ENCODE data around the gene ADAMTS7.
A peak's percentile ranks its signal among the peaks of the same experiment; 100 is the strongest.

DNA sequence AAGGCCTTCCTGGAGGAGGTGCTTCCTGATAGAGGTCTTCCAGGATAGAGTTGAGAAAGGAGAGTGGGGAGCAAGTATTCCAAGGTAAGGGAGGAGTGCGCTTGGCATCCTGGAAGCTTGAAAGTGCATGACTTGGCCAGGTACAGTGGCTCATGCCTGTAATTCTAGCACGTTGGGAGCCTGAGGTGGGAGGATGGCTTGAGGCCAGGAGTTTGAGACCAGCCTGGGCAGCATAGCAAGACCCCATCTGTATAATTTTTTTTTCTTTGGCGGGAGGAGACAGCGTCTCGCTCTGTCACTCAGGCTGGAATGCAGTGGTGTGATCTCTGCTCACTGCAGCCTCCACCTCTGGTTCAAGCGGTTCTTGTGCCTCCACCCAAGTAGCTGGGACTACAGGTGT, 42.2 kb upstream of the ADAMTS7 start:
- no peak for TF ChIP-seq ZNF449 (tag by site-specific recombination; IDR thresholded peaks at IDR 0.05)
- no peak for TF ChIP-seq ZNF623 (tag by site-specific recombination; IDR thresholded peaks at IDR 0.05)
- TF ChIP-seq, protein P1, sequence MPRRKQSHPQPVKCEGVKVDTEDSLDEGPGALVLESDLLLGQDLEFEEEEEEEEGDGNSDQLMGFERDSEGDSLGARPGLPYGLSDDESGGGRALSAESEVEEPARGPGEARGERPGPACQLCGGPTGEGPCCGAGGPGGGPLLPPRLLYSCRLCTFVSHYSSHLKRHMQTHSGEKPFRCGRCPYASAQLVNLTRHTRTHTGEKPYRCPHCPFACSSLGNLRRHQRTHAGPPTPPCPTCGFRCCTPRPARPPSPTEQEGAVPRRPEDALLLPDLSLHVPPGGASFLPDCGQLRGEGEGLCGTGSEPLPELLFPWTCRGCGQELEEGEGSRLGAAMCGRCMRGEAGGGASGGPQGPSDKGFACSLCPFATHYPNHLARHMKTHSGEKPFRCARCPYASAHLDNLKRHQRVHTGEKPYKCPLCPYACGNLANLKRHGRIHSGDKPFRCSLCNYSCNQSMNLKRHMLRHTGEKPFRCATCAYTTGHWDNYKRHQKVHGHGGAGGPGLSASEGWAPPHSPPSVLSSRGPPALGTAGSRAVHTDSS (tag by site-specific recombination; IDR thresholded peaks at IDR 0.05), result no peak
- TF ChIP-seq, protein P2, sequence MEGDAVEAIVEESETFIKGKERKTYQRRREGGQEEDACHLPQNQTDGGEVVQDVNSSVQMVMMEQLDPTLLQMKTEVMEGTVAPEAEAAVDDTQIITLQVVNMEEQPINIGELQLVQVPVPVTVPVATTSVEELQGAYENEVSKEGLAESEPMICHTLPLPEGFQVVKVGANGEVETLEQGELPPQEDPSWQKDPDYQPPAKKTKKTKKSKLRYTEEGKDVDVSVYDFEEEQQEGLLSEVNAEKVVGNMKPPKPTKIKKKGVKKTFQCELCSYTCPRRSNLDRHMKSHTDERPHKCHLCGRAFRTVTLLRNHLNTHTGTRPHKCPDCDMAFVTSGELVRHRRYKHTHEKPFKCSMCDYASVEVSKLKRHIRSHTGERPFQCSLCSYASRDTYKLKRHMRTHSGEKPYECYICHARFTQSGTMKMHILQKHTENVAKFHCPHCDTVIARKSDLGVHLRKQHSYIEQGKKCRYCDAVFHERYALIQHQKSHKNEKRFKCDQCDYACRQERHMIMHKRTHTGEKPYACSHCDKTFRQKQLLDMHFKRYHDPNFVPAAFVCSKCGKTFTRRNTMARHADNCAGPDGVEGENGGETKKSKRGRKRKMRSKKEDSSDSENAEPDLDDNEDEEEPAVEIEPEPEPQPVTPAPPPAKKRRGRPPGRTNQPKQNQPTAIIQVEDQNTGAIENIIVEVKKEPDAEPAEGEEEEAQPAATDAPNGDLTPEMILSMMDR (tag by site-specific recombination; IDR thresholded peaks at IDR 0.05), result no peak
- TF ChIP-seq KLF10 (tag by site-specific recombination; IDR thresholded peaks at IDR 0.05), result no peak
- TF ChIP-seq, protein P3, sequence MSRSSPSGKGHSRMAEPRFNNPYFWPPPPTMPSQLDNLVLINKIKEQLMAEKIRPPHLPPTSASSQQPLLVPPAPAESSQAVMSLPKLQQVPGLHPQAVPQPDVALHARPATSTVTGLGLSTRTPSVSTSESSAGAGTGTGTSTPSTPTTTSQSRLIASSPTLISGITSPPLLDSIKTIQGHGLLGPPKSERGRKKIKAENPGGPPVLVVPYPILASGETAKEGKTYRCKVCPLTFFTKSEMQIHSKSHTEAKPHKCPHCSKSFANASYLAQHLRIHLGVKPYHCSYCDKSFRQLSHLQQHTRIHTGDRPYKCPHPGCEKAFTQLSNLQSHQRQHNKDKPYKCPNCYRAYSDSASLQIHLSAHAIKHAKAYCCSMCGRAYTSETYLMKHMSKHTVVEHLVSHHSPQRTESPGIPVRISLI (tag by site-specific recombination; IDR thresholded peaks at IDR 0.05), result no peak
- no peak for TF ChIP-seq SALL2 (tag by site-specific recombination; IDR thresholded peaks at IDR 0.05; ENCODE audit: borderline replicate concordance)
- TF ChIP-seq ZNF121 (tag by site-specific recombination; IDR thresholded peaks at IDR 0.05), result peak; percentile 69; the same call in 1 of the 2 replicates
- TF ChIP-seq, protein P4, sequence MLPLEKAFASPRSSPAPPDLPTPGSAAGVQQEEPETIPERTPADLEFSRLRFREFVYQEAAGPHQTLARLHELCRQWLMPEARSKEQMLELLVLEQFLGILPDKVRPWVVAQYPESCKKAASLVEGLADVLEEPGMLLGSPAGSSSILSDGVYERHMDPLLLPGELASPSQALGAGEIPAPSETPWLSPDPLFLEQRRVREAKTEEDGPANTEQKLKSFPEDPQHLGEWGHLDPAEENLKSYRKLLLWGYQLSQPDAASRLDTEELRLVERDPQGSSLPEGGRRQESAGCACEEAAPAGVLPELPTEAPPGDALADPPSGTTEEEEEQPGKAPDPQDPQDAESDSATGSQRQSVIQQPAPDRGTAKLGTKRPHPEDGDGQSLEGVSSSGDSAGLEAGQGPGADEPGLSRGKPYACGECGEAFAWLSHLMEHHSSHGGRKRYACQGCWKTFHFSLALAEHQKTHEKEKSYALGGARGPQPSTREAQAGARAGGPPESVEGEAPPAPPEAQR (tag by site-specific recombination; IDR thresholded peaks at IDR 0.05), result no peak
- TF ChIP-seq MYNN (tag by site-specific recombination; IDR thresholded peaks at IDR 0.05; ENCODE audit: borderline replicate concordance), result no peak
- TF ChIP-seq ZNF311 (tag by site-specific recombination; IDR thresholded peaks at IDR 0.05; ENCODE audit: borderline replicate concordance), result no peak
- no peak for TF ChIP-seq ZNF658 (tag by site-specific recombination; IDR thresholded peaks at IDR 0.05)
- TF ChIP-seq, protein P5, sequence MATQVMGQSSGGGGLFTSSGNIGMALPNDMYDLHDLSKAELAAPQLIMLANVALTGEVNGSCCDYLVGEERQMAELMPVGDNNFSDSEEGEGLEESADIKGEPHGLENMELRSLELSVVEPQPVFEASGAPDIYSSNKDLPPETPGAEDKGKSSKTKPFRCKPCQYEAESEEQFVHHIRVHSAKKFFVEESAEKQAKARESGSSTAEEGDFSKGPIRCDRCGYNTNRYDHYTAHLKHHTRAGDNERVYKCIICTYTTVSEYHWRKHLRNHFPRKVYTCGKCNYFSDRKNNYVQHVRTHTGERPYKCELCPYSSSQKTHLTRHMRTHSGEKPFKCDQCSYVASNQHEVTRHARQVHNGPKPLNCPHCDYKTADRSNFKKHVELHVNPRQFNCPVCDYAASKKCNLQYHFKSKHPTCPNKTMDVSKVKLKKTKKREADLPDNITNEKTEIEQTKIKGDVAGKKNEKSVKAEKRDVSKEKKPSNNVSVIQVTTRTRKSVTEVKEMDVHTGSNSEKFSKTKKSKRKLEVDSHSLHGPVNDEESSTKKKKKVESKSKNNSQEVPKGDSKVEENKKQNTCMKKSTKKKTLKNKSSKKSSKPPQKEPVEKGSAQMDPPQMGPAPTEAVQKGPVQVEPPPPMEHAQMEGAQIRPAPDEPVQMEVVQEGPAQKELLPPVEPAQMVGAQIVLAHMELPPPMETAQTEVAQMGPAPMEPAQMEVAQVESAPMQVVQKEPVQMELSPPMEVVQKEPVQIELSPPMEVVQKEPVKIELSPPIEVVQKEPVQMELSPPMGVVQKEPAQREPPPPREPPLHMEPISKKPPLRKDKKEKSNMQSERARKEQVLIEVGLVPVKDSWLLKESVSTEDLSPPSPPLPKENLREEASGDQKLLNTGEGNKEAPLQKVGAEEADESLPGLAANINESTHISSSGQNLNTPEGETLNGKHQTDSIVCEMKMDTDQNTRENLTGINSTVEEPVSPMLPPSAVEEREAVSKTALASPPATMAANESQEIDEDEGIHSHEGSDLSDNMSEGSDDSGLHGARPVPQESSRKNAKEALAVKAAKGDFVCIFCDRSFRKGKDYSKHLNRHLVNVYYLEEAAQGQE (tag by site-specific recombination; IDR thresholded peaks at IDR 0.05), result no peak
